ENCODE data around the gene TEAD1. TPM values are rescaled to one million over a fixed set of nuclear protein-coding genes. Genes with fewer than 3 reads are reported as not detected.
A peak's percentile ranks its signal among the peaks of the same experiment; 100 is the strongest.

The TEAD1 gene
- total RNA-seq, 1 experiment from 2014 or later = 102 TPM

DNA sequence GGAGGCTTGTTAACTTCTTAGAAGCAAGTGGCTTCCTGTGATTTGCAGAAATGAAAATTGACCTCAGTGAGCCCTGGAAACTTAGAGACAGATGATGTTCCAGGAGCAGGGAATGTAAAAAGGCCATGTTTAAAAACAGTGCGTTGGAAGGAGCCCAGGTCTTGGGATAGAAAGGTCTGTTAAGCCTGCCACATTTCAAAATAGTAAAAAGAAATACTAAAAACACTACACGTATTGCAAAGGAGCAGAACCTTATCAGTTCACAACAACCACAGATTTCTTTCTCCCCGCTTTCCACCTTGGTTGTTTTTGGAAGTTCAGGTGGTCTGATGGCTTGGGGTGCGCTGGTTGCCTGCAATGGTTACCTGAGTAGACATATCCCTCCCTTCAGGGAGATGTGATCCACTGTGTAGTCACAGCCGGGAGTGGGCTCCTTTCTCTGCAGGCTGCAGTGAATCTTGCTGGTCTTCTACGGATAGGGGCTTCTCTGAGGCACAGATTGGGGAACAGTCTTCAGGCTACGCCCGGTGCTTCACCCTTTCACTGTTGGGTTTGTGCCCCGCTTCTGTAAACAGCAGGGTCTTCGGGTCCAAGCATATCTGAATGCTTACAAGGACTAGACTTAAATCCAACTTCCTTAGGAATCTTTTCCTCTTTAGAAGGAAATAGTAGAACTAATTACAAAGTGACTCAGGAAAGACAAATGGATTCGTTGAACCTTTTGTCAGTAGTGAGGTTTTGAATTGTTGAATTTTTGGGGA is 1.9 kb downstream of the TEAD1 start:
- peak overlapping the region; percentile 78 to 82 for H3K4me3 ChIP-seq (ENCODE audit: low read depth in 2 of 2, low read length in 2 of 2)
- no peaks in the 10 kb centered on the region for H3K27me3 ChIP-seq (ENCODE audit: control insufficient read depth, insufficient read depth, low read length)
- ATAC-seq = no peak
- no peak for DNase-seq (ENCODE audit: low read depth, low spot score)
- in situ Hi-C loops (cut with HindIII; ENCODE audit: low pct_unique_long_range_greater_than_20kb, low sequenced_read_pairs) (no loop called here), intact Hi-C loops (cut with micrococcal nuclease; ENCODE audit: unreplicated experiment) (loop anchor here (5.0 to 10.0 kb wide), 2 partner anchors 261 to 344 kb away; no protein-coding TSS in a partner anchor)
- H3K36me3 ChIP-seq (ENCODE audit: control insufficient read depth, insufficient read depth, low read length) = no peaks in the 10 kb centered on the region; the same call in none of the 2 replicates
- ChIA-PET CTCF (no interaction called here), POLR2A (no interaction called here)
- peak overlapping the region; percentile 90 for H3K27ac ChIP-seq (ENCODE audit: low read length)
- no TSS peak for BruUV-seq (replicated peaks)
- no peaks in the 10 kb centered on the region for H3K9me3 ChIP-seq (ENCODE audit: control insufficient read depth, insufficient read depth, low read depth, low read length)
- TF ChIP-seq POLR2AphosphoS5 (IDR thresholded peaks at IDR 0.05; ENCODE audit: low read depth, low read length) = no peak
- TF ChIP-seq, protein P1, sequence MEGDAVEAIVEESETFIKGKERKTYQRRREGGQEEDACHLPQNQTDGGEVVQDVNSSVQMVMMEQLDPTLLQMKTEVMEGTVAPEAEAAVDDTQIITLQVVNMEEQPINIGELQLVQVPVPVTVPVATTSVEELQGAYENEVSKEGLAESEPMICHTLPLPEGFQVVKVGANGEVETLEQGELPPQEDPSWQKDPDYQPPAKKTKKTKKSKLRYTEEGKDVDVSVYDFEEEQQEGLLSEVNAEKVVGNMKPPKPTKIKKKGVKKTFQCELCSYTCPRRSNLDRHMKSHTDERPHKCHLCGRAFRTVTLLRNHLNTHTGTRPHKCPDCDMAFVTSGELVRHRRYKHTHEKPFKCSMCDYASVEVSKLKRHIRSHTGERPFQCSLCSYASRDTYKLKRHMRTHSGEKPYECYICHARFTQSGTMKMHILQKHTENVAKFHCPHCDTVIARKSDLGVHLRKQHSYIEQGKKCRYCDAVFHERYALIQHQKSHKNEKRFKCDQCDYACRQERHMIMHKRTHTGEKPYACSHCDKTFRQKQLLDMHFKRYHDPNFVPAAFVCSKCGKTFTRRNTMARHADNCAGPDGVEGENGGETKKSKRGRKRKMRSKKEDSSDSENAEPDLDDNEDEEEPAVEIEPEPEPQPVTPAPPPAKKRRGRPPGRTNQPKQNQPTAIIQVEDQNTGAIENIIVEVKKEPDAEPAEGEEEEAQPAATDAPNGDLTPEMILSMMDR (IDR thresholded peaks at IDR 0.05) = no peak
- TF ChIP-seq TCF7L2 (IDR thresholded peaks at IDR 0.05; ENCODE audit: low read depth, low read length) = no peak
- 0 out of 2 replicates have a peak, but pooled peaks have one; percentile 28 for TF ChIP-seq SIN3A (IDR thresholded peaks at IDR 0.05; ENCODE audit: borderline replicate concordance, insufficient read depth, low read depth, low read length)
- TF ChIP-seq, protein P2, sequence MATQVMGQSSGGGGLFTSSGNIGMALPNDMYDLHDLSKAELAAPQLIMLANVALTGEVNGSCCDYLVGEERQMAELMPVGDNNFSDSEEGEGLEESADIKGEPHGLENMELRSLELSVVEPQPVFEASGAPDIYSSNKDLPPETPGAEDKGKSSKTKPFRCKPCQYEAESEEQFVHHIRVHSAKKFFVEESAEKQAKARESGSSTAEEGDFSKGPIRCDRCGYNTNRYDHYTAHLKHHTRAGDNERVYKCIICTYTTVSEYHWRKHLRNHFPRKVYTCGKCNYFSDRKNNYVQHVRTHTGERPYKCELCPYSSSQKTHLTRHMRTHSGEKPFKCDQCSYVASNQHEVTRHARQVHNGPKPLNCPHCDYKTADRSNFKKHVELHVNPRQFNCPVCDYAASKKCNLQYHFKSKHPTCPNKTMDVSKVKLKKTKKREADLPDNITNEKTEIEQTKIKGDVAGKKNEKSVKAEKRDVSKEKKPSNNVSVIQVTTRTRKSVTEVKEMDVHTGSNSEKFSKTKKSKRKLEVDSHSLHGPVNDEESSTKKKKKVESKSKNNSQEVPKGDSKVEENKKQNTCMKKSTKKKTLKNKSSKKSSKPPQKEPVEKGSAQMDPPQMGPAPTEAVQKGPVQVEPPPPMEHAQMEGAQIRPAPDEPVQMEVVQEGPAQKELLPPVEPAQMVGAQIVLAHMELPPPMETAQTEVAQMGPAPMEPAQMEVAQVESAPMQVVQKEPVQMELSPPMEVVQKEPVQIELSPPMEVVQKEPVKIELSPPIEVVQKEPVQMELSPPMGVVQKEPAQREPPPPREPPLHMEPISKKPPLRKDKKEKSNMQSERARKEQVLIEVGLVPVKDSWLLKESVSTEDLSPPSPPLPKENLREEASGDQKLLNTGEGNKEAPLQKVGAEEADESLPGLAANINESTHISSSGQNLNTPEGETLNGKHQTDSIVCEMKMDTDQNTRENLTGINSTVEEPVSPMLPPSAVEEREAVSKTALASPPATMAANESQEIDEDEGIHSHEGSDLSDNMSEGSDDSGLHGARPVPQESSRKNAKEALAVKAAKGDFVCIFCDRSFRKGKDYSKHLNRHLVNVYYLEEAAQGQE (IDR thresholded peaks at IDR 0.05; ENCODE audit: insufficient read depth in 1 of 2, low read depth in 2 of 2, low read length in 1 of 2) = no peak
- peaks cover 52% of the 10 kb centered on the region for H3K4me1 ChIP-seq (ENCODE audit: control insufficient read depth, insufficient read depth, low read length)

DNA sequence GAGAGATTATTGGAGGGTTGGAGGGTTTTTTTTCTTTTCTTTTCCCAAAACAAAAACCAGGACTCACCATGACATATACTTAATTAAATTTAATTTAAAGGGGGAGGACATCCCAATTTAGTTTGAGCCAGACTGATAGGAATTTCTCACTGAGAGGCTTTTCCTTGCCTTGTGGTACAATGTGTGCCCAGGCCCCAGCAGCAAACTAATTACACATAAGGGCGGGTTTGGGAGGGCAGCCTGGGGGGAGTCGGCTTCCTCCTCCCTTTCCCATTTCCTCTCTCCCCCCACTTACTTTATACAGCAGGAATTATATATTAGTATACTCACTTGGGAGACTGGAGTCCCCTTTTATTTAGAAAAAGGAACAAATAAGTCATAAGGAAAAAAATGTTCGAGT is 2.9 kb downstream of the TEAD1 start:
- ChIA-PET CTCF (no interaction called here), POLR2A (interaction anchor here (0.6 kb wide), 1 partner anchor 53 kb away, joined by 3 read pairs; no protein-coding TSS in a partner anchor)
- TF ChIP-seq, protein P1 (IDR thresholded peaks at IDR 0.05) = no peak
- TF ChIP-seq SIN3A (IDR thresholded peaks at IDR 0.05; ENCODE audit: borderline replicate concordance, insufficient read depth, low read depth, low read length) = no peak
- TF ChIP-seq POLR2AphosphoS5 (IDR thresholded peaks at IDR 0.05; ENCODE audit: low read depth, low read length) = no peak
- no peak for TF ChIP-seq TCF7L2 (IDR thresholded peaks at IDR 0.05; ENCODE audit: low read depth, low read length)
- TF ChIP-seq, protein P2 (IDR thresholded peaks at IDR 0.05; ENCODE audit: insufficient read depth in 1 of 2, low read depth in 2 of 2, low read length in 1 of 2) = no peak
- no peak for DNase-seq (ENCODE audit: low read depth, low spot score)
- peak overlapping the region; percentile 90 for H3K27ac ChIP-seq (ENCODE audit: low read length)
- H3K36me3 ChIP-seq (ENCODE audit: control insufficient read depth, insufficient read depth, low read length) = no peaks in the 10 kb centered on the region; the same call in none of the 2 replicates
- peak overlapping the region; percentile 78 to 82 for H3K4me3 ChIP-seq (ENCODE audit: low read depth in 2 of 2, low read length in 2 of 2)
- no peak for ATAC-seq
- no peaks in the 10 kb centered on the region for H3K27me3 ChIP-seq (ENCODE audit: control insufficient read depth, insufficient read depth, low read length)
- intact Hi-C loops (cut with micrococcal nuclease; ENCODE audit: unreplicated experiment) = loop anchor here (5.0 to 10.0 kb wide), 2 partner anchors 262 to 345 kb away; no protein-coding TSS in a partner anchor
- peaks cover 62% of the 10 kb centered on the region for H3K4me1 ChIP-seq (ENCODE audit: control insufficient read depth, insufficient read depth, low read length)
- H3K9me3 ChIP-seq (ENCODE audit: control insufficient read depth, insufficient read depth, low read depth, low read length) = no peaks in the 10 kb centered on the region
- no TSS peak for BruUV-seq (replicated peaks)
- in situ Hi-C loops (cut with HindIII; ENCODE audit: low pct_unique_long_range_greater_than_20kb, low sequenced_read_pairs) = no loop called here
